GM18498 (cell line): ENCODE data around the gene EP400.

Source experiments
- ATAC-seq: cut with Tn5 transposase; IDR thresholded peaks from one replicate; pipeline ENCODE4 v1.9.1; 2021; ENCODE audit warnings: mild to moderate bottlenecking, moderate library complexity; ENCODE audit not compliant: unreplicated experiment

Gene EP400

GRCh38 chr12:132014092-132014914 lies 64.6 kb downstream of the EP400 start:
- no peak for ATAC-seq

- ATAC-seq = no peak
Observed at GRCh38 chr12:132014915-132015280, 65.2 kb downstream of the EP400 start.

GRCh38 chr12:132015686-132016430 lies 66.1 kb downstream of the EP400 start:
- ATAC-seq = no peak

GRCh38 chr12:132018193-132018916 lies 68.6 kb downstream of the EP400 start:
- no peak for ATAC-seq

- no peak for ATAC-seq
Observed at GRCh38 chr12:132019891-132020290, 70.1 kb downstream of the EP400 start.

- no peak for ATAC-seq
Observed at GRCh38 chr12:132020292-132020691, 70.5 kb downstream of the EP400 start.

GRCh38 chr12:132021031-132021871 lies 71.5 kb downstream of the EP400 start:
- no peak for ATAC-seq

- no peak for ATAC-seq
Observed at GRCh38 chr12:132021965-132022364, 72.2 kb downstream of the EP400 start.

- ATAC-seq = no peak
Observed at GRCh38 chr12:132023658-132024057, 73.9 kb downstream of the EP400 start.

- ATAC-seq = no peak
Observed at GRCh38 chr12:132024758-132025157, 75.0 kb downstream of the EP400 start.

- ATAC-seq = no peak
Observed at GRCh38 chr12:132025526-132025925, 75.8 kb downstream of the EP400 start.

- no peak for ATAC-seq
Observed at GRCh38 chr12:132026061-132026795, 76.5 kb downstream of the EP400 start.

- ATAC-seq = no peak
Observed at GRCh38 chr12:132026796-132027500, 77.2 kb downstream of the EP400 start.

- ATAC-seq = no peak
Observed at GRCh38 chr12:132027636-132028035, 77.9 kb downstream of the EP400 start.

- ATAC-seq = no peak
Observed at GRCh38 chr12:132028111-132028510, 78.4 kb downstream of the EP400 start.

- no peak for ATAC-seq
Observed at GRCh38 chr12:132029503-132030300, 80.0 kb downstream of the EP400 start.

GRCh38 chr12:132030367-132031038 lies 80.8 kb downstream of the EP400 start:
- ATAC-seq = no peak

GRCh38 chr12:132033627-132034026 lies 83.9 kb downstream of the EP400 start:
- ATAC-seq = no peak
